Measurements from ENCODE around the gene ZNHIT2. TPM values are rescaled to one million over a fixed set of nuclear protein-coding genes. Genes with fewer than 3 reads are reported as not detected.

ZNHIT2 gene
- total RNA-seq, 2 experiments from 2014 or later = 11.5 to 32.4 TPM

GRCh38 chr11:65127473-65128181 is 10.1 kb upstream of the ZNHIT2 start:
- no peak overlapping the region for H2AFZ ChIP-seq (ENCODE audit: low read length)
- H3K36me3 ChIP-seq (ENCODE audit: insufficient read depth, low read length) = peaks cover 87% of the 10 kb centered on the region
- H3K4me1 ChIP-seq (ENCODE audit: insufficient read depth, low read length, poor library complexity, severe bottlenecking) = peaks cover 63% of the 10 kb centered on the region
- ChIA-PET CTCF (ENCODE audit: unreplicated experiment) (no interaction called here), POLR2A (no interaction called here)
- DNase-seq (ENCODE audit: low spot score) = no peak
- peak overlapping the region; percentile 98 for H3K27ac ChIP-seq (ENCODE audit: low read depth, low read length, poor library complexity, severe bottlenecking)
- no peak overlapping the region for H3K4me3 ChIP-seq (ENCODE audit: low read depth, low read length, poor library complexity, severe bottlenecking)
- peaks cover 57% of the 10 kb centered on the region for H3K79me2 ChIP-seq (ENCODE audit: insufficient read depth, low read depth, low read length)
- H3K9me2 ChIP-seq (ENCODE audit: insufficient read depth, low read length) = no peaks in the 10 kb centered on the region
- intact Hi-C loops (cut with micrococcal nuclease; ENCODE audit: unreplicated experiment) = no loop called here
- H4K20me1 ChIP-seq (ENCODE audit: insufficient read depth, low read length) = no peaks in the 10 kb centered on the region
- TSS peak; percentile 27 for BruUV-seq (replicated peaks)
- H3K9me3 ChIP-seq (ENCODE audit: low read length) = no peaks in the 10 kb centered on the region
- no peak overlapping the region; the same call in 1 of the 2 replicates for H3K4me2 ChIP-seq (ENCODE audit: low read length)
- TF ChIP-seq CTCF (conservative IDR thresholded peaks at IDR 0.05; ENCODE audit: low read length) (no peak), EZH2phosphoT487 (IDR thresholded peaks at IDR 0.05; ENCODE audit: borderline replicate concordance, low read depth, low read length) (no peak)

DNA sequence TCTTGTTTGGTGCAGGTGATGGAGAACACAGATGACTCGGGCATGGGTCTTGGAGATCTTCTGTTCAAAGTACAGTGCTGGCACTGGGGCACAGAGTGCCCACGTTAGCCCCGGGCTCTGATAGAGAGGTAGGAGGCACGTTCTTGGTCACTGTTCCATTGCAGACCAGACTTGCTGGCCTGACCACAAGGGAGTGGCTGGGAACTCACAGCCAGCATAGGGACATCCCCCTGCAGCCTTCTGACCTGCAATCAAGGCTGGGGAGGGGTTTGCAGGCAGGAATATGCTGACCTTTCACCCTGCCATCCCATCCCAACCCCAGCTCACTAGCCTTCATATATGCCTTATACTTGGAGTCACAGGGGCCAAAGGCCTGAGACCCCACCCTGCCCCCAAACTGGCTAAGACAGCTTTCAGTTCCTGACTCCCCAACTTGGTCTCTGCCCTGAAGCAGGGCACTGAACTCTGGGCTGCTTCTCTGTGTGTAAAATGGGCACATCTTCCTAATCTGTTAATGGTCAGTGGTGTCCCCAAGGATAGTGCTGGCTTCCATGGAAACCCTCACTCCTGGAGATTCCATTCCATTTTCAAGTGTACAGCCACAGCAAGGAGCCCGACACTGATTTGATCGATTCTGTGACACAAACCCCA is 9.2 kb upstream of the ZNHIT2 start:
- Histone ChIP-seq H3K9me3 (ENCODE audit: low read length) (no peaks in the 10 kb centered on the region), H3K9me2 (ENCODE audit: insufficient read depth, low read length) (no peaks in the 10 kb centered on the region), H3K4me3 (ENCODE audit: low read depth, low read length, poor library complexity, severe bottlenecking) (no peak overlapping the region), H3K79me2 (ENCODE audit: insufficient read depth, low read depth, low read length) (peaks cover 59% of the 10 kb centered on the region), H3K36me3 (ENCODE audit: insufficient read depth, low read length) (peaks cover 82% of the 10 kb centered on the region), H2AFZ (ENCODE audit: low read length) (no peak overlapping the region), H3K4me2 (ENCODE audit: low read length) (no peak overlapping the region), H3K27ac (ENCODE audit: low read depth, low read length, poor library complexity, severe bottlenecking) (peak overlapping the region; percentile 98), H3K4me1 (ENCODE audit: insufficient read depth, low read length, poor library complexity, severe bottlenecking) (peaks cover 59% of the 10 kb centered on the region), H4K20me1 (ENCODE audit: insufficient read depth, low read length) (no peaks in the 10 kb centered on the region)
- no peak for TF ChIP-seq CTCF (conservative IDR thresholded peaks at IDR 0.05; ENCODE audit: low read length)
- TF ChIP-seq EZH2phosphoT487 (IDR thresholded peaks at IDR 0.05; ENCODE audit: borderline replicate concordance, low read depth, low read length) = no peak
- CTCF ChIA-PET (ENCODE audit: unreplicated experiment) = no interaction called here
- no TSS peak for BruUV-seq (replicated peaks)
- intact Hi-C loops (cut with micrococcal nuclease; ENCODE audit: unreplicated experiment) = no loop called here
- DNase-seq (ENCODE audit: low spot score) = no peak
- POLR2A ChIA-PET = no interaction called here
